Sigmoid colon (tissue), 4 donors: ENCODE results near the gene DNAH14.

ENCODE experiments used
- EP300 ChIP-seq, 4 donors: sonication (generic); formaldehyde crosslinking; IDR thresholded peaks; one replicate each; pipeline ENCODE4 v1.6.1; 2017; ENCODE audit warnings: antibody characterized with exemption in 4 of 4
- POLR2A ChIP-seq, 2 donors: fragments of 450-650 bp; IDR thresholded peaks; one replicate each; pipeline ENCODE4 v1.6.1; 2016; ENCODE audit warnings: antibody characterized with exemption in 2 of 2, mild to moderate bottlenecking in 2 of 2, moderate library complexity in 2 of 2
- TF ChIP-seq, protein P1 (sequence below), 4 experiments: fragments of 450-650 bp in 3 of 4; fragments of 200-600 bp in 1 of 4; IDR thresholded peaks; one replicate each; pipeline ENCODE4 v1.5.1; 2016 to 2019; ENCODE audit warnings: antibody characterized with exemption in 4 of 4, mild to moderate bottlenecking in 3 of 4, moderate library complexity in 2 of 4

DNA sequence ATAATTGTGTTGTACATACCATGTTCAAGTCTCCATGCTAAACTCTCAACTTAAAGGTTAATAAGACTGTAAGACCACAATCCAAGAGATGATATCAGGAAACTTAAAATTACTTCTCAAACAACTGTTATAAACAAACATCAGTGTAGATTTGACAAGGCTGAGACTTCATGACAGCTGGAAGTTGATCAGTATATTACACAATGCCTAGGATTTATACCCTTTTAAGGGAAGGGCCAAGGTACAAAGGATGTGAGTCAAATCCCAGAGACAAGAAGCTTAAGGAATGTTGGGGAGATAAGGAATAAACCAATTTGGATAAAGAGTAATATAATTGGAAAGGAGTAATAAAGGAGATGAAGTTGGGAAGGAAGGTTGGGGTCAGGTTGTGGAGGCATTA, 399.6 kb downstream of the DNAH14 start:
- TF ChIP-seq, protein P1, sequence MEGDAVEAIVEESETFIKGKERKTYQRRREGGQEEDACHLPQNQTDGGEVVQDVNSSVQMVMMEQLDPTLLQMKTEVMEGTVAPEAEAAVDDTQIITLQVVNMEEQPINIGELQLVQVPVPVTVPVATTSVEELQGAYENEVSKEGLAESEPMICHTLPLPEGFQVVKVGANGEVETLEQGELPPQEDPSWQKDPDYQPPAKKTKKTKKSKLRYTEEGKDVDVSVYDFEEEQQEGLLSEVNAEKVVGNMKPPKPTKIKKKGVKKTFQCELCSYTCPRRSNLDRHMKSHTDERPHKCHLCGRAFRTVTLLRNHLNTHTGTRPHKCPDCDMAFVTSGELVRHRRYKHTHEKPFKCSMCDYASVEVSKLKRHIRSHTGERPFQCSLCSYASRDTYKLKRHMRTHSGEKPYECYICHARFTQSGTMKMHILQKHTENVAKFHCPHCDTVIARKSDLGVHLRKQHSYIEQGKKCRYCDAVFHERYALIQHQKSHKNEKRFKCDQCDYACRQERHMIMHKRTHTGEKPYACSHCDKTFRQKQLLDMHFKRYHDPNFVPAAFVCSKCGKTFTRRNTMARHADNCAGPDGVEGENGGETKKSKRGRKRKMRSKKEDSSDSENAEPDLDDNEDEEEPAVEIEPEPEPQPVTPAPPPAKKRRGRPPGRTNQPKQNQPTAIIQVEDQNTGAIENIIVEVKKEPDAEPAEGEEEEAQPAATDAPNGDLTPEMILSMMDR (IDR thresholded peaks at IDR 0.05): no peak
- TF ChIP-seq POLR2A (IDR thresholded peaks at IDR 0.05) (no peak), EP300 (IDR thresholded peaks at IDR 0.05) (no peak)
